ENCODE measurements around the gene AHCY. TPM values are rescaled to one million over a fixed set of nuclear protein-coding genes. Genes with fewer than 3 reads are reported as not detected.

AHCY gene
- total RNA-seq, 1 donor from 2014 or later, result 165 TPM

DNA sequence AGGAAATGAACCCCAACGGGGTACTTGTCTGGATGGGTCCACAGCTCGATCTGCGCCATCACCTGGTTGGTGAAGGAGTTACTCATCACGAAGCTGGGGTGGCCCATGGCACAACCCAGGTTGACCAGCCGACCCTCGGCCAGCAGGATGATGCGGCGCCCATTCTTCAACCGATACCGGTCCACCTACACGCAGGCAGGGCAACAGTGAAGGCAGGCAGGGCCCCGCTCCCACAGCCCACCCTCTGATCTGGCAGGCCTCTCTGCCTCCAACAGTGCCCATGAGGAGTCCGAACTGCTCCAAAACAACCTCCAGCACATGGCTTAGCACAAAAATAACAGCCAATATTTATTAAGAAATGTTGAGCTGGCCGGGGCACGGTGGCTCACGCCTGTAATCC, 17.7 kb downstream of the AHCY start:
- no peaks in the 10 kb centered on the region for H3K9me3 Mint-ChIP-seq (ENCODE audit: unreplicated experiment)
- DNase-seq (ENCODE audit: low spot score), result no peak
- H3K27ac Mint-ChIP-seq (ENCODE audit: unreplicated experiment), result no peak overlapping the region
- H3K36me3 Mint-ChIP-seq (ENCODE audit: low read depth, unreplicated experiment), result peaks cover 35% of the 10 kb centered on the region
- no peak overlapping the region for H3K4me3 Mint-ChIP-seq (ENCODE audit: unreplicated experiment)
- TF ChIP-seq, protein P1, sequence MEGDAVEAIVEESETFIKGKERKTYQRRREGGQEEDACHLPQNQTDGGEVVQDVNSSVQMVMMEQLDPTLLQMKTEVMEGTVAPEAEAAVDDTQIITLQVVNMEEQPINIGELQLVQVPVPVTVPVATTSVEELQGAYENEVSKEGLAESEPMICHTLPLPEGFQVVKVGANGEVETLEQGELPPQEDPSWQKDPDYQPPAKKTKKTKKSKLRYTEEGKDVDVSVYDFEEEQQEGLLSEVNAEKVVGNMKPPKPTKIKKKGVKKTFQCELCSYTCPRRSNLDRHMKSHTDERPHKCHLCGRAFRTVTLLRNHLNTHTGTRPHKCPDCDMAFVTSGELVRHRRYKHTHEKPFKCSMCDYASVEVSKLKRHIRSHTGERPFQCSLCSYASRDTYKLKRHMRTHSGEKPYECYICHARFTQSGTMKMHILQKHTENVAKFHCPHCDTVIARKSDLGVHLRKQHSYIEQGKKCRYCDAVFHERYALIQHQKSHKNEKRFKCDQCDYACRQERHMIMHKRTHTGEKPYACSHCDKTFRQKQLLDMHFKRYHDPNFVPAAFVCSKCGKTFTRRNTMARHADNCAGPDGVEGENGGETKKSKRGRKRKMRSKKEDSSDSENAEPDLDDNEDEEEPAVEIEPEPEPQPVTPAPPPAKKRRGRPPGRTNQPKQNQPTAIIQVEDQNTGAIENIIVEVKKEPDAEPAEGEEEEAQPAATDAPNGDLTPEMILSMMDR (IDR thresholded peaks at IDR 0.05; ENCODE audit: unreplicated experiment), result no peak
- H3K27me3 Mint-ChIP-seq (ENCODE audit: unreplicated experiment), result peaks cover 6% of the 10 kb centered on the region
- H3K4me1 Mint-ChIP-seq (ENCODE audit: unreplicated experiment), result no peaks in the 10 kb centered on the region

DNA sequence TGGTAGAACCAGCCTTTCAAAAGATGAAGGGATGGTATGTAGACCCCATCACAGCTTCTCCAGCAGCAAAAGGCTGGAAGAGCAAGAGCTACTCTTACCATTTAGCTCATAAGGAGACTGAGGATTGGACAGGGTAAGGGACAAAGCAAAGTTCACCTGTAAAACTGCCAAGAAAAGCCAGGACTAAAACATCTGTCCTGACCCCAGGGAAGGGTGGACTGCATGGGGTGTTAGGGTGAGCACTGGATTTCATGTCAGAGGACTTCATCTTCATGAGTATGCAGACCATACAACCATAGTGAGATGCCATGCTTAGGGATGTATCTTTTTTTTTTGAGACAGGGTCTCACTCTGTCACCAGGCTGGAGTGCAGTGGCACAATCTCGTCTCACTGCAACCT, 19.3 kb downstream of the AHCY start:
- H3K4me1 Mint-ChIP-seq (ENCODE audit: unreplicated experiment), result no peaks in the 10 kb centered on the region
- H3K4me3 Mint-ChIP-seq (ENCODE audit: unreplicated experiment), result no peak overlapping the region
- TF ChIP-seq, protein P1 (IDR thresholded peaks at IDR 0.05; ENCODE audit: unreplicated experiment), result no peak
- peaks cover 33% of the 10 kb centered on the region for H3K36me3 Mint-ChIP-seq (ENCODE audit: low read depth, unreplicated experiment)
- no peaks in the 10 kb centered on the region for H3K9me3 Mint-ChIP-seq (ENCODE audit: unreplicated experiment)
- no peak for DNase-seq (ENCODE audit: low spot score)
- H3K27ac Mint-ChIP-seq (ENCODE audit: unreplicated experiment), result no peak overlapping the region
- H3K27me3 Mint-ChIP-seq (ENCODE audit: unreplicated experiment), result peaks cover 6% of the 10 kb centered on the region

DNA sequence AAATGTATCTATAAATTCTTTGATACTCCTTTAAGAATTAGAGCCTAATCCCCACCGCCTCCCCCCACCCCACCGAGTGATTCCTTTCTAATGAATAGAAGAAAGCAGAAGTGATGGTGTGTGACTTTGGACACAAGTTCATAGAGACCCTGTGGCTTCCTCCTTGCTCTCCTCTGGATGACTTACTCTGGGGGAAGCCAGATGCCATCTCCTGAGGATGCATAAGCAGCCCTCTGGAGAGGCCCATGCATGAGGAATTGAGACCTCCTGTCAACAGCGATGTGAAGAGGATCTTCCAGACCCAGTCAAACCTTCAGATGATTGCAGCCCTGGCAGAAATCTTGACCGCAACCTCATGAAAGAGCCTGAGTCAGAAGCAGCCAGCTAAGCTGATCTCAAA, 21.1 kb downstream of the AHCY start:
- H3K36me3 Mint-ChIP-seq (ENCODE audit: low read depth, unreplicated experiment), result peaks cover 35% of the 10 kb centered on the region
- TF ChIP-seq, protein P1 (IDR thresholded peaks at IDR 0.05; ENCODE audit: unreplicated experiment), result no peak
- DNase-seq (ENCODE audit: low spot score), result no peak
- H3K27me3 Mint-ChIP-seq (ENCODE audit: unreplicated experiment), result peaks cover 7% of the 10 kb centered on the region
- no peak overlapping the region for H3K27ac Mint-ChIP-seq (ENCODE audit: unreplicated experiment)
- no peak overlapping the region for H3K4me3 Mint-ChIP-seq (ENCODE audit: unreplicated experiment)
- no peaks in the 10 kb centered on the region for H3K9me3 Mint-ChIP-seq (ENCODE audit: unreplicated experiment)
- peaks cover 12% of the 10 kb centered on the region for H3K4me1 Mint-ChIP-seq (ENCODE audit: unreplicated experiment)

DNA sequence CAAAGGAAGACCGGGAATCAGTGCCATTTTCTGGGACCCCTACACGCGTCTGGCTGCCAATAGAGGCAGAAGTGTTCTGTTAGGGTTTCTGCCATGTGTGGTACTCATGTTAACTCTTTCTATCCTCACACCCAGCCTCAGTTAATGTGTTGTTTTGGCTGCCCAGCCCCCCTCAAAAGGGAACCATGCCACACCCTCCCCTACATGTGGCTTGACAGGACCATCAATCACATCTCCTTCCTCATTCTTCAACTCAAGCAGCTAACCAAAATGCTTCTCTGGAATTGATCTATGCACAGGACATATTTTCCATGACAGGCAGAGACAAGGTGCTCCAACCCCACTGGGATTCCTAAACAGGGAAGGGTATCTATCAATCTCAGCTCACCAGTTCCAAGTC, 22.0 kb downstream of the AHCY start:
- no peaks in the 10 kb centered on the region for H3K9me3 Mint-ChIP-seq (ENCODE audit: unreplicated experiment)
- peaks cover 5% of the 10 kb centered on the region for H3K27me3 Mint-ChIP-seq (ENCODE audit: unreplicated experiment)
- DNase-seq (ENCODE audit: low spot score), result no peak
- no peak overlapping the region for H3K4me3 Mint-ChIP-seq (ENCODE audit: unreplicated experiment)
- peaks cover 12% of the 10 kb centered on the region for H3K4me1 Mint-ChIP-seq (ENCODE audit: unreplicated experiment)
- TF ChIP-seq, protein P1 (IDR thresholded peaks at IDR 0.05; ENCODE audit: unreplicated experiment), result no peak
- H3K27ac Mint-ChIP-seq (ENCODE audit: unreplicated experiment), result no peak overlapping the region
- peaks cover 29% of the 10 kb centered on the region for H3K36me3 Mint-ChIP-seq (ENCODE audit: low read depth, unreplicated experiment)

DNA sequence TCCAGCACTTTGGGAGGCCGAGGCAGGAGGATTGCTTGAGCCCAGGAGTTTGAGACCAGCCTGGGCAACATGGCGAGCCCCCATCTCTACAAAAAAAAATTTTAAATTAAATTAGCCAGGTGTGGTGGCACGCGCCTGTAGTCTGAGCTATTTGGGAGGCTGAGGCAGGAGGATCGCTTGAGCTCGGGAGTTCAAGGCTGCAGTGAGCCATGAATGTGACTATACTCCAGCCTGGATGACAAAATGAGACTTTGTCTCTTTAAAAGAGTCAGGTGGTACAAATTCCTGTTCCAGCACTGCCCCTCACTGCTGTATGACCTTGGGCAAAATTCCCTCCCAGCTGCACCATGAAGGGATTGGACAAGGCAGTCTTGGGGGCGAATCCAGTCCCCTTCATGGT, 28.5 kb downstream of the AHCY start:
- peaks cover 22% of the 10 kb centered on the region for H3K36me3 Mint-ChIP-seq (ENCODE audit: low read depth, unreplicated experiment)
- no peak overlapping the region for H3K27ac Mint-ChIP-seq (ENCODE audit: unreplicated experiment)
- DNase-seq (ENCODE audit: low spot score), result no peak
- peaks cover 7% of the 10 kb centered on the region for H3K27me3 Mint-ChIP-seq (ENCODE audit: unreplicated experiment)
- H3K4me3 Mint-ChIP-seq (ENCODE audit: unreplicated experiment), result no peak overlapping the region
- TF ChIP-seq, protein P1 (IDR thresholded peaks at IDR 0.05; ENCODE audit: unreplicated experiment), result no peak
- no peaks in the 10 kb centered on the region for H3K9me3 Mint-ChIP-seq (ENCODE audit: unreplicated experiment)
- peaks cover 28% of the 10 kb centered on the region for H3K4me1 Mint-ChIP-seq (ENCODE audit: unreplicated experiment)

Data from endothelial cell (in vitro differentiated cells).